NOMO-1 treated with dmso at 0.1 percent for 144 hours (cell line): ENCODE results near the gene TMEM225B.
"Not testable (repeated sequence)": the region's sequence is repeated elsewhere in the genome, so short reads cannot be mapped to it uniquely, and the experiment has no call there.

Source experiments
- DNase-seq: peaks from one replicate; lab custom pipeline; 2025; ENCODE audit not compliant: unreplicated experiment; lab: John Stamatoyannopoulos, UW

Gene TMEM225B

GRCh38 chr7:99623091-99623693 lies 25.1 kb downstream of the TMEM225B start:
- no peak for DNase-seq

- no peak for DNase-seq
Measured at GRCh38 chr7:99623702-99624447, 25.8 kb downstream of the TMEM225B start.

GRCh38 chr7:99624484-99624883 lies 26.4 kb downstream of the TMEM225B start:
- DNase-seq: no peak

- no peak for DNase-seq
Measured at GRCh38 chr7:99625321-99625720, 27.3 kb downstream of the TMEM225B start.

DNA sequence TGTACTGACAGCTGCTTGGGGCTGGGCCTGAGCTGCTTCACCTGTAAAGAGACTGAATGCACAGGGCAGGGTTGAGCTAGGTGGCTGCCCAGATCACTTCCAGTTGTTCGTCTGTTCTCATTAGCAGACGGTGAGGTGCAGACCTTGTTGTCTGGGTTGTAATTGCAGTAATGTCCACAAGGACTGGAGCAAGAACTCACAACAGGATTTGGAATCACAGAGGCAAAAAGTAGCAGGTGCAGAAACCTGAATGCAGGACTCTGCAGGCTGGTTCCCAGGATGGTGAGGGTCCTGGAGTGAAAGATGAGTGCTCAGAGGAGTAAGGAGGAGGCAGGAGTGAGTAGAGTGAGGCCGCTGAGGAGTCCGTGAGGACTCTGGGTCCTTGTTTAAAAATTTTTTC lies 27.9 kb downstream of the TMEM225B start:
- no peak for DNase-seq

- no peak for DNase-seq
Measured at GRCh38 chr7:99626661-99627060, 28.6 kb downstream of the TMEM225B start.

DNA sequence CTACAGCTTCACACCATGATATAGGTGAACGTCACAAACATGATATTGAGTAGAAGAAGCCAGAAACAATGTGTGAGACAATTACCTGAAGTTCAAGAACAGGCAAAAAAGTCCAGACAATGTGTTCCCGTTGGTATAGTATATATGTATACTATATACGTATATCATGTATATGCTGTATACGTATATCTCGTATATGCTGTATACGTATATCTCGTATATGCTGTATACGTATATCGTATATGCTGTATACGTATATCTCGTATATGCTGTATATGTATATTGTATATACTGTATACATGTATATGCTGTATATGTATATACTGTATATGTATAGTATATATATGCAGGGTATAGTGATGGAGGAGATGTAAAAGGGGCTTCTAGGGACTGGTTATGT lies 29.4 kb downstream of the TMEM225B start:
- no peak for DNase-seq

DNA sequence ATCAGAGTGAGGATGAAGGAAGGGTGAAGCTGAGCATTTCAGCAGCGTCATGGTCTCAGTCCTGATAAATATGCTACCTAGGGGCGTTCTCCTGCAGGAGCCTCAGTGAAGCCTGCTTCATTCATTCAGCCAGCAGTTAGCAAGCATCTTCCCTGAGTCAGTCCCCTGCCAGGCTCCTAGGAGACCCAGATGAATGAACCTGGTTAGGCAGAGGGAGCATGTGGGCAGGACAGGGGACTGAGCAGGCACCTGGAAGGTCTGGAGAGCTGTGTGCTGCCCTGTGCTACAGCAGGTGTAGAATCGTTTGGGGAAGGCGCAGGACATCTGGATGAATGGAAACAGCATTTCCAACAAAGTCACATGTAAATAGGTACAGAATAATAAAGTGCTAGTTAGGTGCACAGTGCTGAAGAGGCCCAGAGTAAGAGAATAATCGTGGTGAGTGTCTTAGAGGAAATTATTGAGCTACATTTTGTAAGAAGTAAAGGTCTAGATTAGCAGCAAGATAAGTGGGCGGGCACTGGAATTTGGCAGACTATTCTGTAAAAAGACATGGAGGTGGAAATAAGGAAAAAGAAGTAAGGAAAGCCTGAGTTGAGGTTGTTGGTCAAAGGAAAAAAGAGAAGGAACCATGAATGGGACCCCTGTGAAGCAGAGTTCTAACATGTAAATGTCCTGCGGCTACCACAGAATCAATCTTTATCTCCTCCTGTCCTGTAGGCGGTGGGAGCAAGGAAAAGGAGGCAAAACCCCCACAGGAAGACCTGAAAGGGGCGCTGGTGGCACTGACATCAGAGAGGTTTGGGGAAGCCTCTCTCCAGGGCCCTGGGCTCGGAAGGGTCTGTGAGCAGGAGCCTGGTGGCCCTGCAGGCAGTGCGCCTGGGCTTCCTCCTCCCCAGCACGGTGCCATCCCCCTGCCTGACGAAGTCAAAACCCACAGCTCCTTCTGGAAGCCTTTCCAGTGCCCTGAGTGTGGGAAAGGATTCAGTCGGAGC lies 30.7 kb downstream of the TMEM225B start:
- no peak for DNase-seq

DNA sequence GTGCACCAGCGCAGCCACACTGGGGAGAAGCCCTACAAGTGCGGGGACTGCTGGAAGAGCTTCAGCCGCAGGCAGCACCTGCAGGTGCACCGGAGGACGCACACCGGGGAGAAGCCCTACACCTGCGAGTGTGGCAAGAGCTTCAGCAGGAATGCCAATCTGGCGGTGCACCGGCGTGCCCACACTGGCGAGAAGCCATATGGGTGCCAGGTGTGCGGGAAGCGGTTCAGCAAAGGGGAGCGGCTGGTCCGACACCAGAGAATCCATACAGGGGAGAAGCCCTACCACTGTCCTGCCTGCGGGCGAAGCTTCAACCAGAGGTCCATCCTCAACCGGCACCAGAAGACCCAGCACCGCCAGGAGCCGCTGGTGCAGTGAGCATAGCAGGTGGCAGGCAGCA lies 31.6 kb downstream of the TMEM225B start:
- no peak for DNase-seq

GRCh38 chr7:99631295-99632109 lies 33.4 kb downstream of the TMEM225B start:
- no peak for DNase-seq

- not testable (repeated sequence) for DNase-seq
Measured at GRCh38 chr7:99637414-99637813, 39.3 kb downstream of the TMEM225B start.

DNA sequence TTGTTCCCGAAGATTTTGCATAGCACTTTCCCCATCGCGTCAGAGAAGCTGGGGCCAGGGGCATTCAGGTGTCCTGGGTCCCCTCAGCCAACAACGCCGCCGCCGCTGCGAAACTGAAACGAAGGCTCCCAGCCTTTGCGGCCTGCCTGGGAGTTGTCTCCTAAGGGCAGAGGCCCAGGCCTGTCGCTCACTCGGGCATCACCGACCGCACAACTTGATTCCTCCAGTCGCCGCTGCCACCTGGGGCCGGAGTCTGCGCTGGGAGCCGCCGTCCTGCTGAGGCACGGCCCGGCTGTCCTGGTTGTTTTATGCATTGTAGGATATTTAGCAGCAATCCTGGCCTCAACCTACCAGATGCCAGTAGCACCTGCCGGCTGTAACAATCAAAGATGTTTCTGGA lies 40.7 kb downstream of the TMEM225B start:
- DNase-seq: no peak

GRCh38 chr7:99639267-99639666 lies 41.2 kb downstream of the TMEM225B start:
- no peak for DNase-seq

DNA sequence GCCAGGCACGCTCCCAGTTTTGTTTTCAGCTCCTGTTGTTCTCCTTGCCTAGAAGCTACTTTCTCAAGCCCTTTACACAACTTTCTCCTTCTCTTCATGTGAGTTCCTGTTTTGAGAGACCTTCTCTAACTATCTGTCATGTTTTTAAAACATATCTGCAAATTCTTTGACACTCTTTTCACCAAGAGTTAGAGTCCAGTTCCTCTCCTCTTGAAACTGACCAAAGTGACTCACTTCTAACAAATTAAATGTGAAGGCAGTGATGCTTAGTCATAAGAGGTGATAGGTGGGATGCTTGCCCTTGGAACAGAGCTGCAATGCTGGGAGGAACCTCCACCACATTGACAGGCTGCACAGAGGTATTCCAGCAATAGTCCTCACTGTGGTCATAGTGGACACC lies 44.0 kb downstream of the TMEM225B start:
- DNase-seq: no peak

DNA sequence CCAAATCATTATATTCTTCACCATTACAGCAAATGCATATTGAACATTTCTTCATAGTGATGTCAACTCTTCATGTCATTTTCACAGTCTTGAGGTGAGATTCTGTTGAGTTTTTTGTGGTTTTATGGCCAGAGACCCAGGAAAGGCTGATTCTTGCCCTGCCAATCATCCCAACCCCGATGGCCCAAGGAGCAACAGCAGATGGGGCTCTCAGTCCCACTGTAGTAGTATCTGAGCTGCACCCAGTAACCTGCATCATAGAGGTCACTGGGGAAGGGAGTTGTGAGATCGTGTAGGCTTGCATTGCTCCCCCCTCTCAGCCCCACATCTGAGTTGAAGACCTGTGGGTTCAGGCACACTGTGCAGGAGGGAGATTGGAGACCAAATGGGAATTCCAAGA lies 45.4 kb downstream of the TMEM225B start:
- DNase-seq: no peak

DNA sequence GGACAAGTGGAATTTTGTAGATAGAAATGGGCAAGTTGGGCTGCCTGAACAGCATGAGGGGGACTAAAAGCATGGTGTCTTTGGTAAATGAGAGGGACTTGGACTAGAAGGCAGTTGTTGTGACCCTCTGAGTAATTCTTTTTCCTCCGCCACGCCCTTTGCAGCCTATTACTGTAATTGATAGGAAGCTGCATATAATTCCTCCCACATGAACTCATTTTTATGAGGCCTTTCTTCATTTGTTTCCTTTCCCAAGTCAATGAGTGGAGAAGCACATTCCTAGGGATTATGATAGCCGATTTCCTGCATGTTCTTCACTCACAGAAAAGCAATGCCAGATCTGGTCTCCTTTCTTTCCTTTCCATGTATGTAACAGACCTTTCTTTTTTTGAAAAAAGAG lies 46.4 kb downstream of the TMEM225B start:
- no peak for DNase-seq

GRCh38 chr7:99645590-99645989 lies 47.5 kb downstream of the TMEM225B start:
- no peak for DNase-seq

GRCh38 chr7:99648843-99649242 lies 50.8 kb downstream of the TMEM225B start:
- DNase-seq: no peak

GRCh38 chr7:99651290-99651689 lies 53.2 kb downstream of the TMEM225B start:
- DNase-seq: no peak

GRCh38 chr7:99652671-99653070 lies 54.6 kb downstream of the TMEM225B start:
- DNase-seq: no peak

- DNase-seq: not testable (repeated sequence)
Measured at GRCh38 chr7:99653269-99653668, 55.2 kb downstream of the TMEM225B start.
